Activated CD8-positive, alpha-beta memory T cell treated with anti-CD3 and anti-CD28 coated beads, Interleukin-2, amount 10 ng/mL, durations not matched to agents 7 days and 5 days (primary cell): ENCODE results near the gene BMERB1. TPM values are rescaled to one million over a fixed set of nuclear protein-coding genes. Genes with fewer than 3 reads are reported as not detected.

Source experiments
- ATAC-seq: fragments of 150-1000 bp; cut with Tn5 transposase; one replicate; pipeline ENCODE4 v1.10.0; 2021; ENCODE audit warnings: moderate library complexity
- CTCF ChIA-PET: fragments of 350-600 bp; sonication (Branson Sonifier 250); formaldehyde crosslinking; loops from one replicate; lab custom pipeline; 2021; ENCODE audit warnings: antibody characterized with exemption; lab: Charles Lee
- DNase-seq: peaks from one replicate; pipeline ENCODE4 v3.0.0-alpha.2; 2020
- H3K27ac Mint-ChIP-seq: one replicate; pipeline ENCODE4 v1.8.0; 2021; ENCODE audit warnings: mild to moderate bottlenecking, mixed read lengths
- H3K27me3 Mint-ChIP-seq: one replicate; pipeline ENCODE4 v1.8.0; 2021; ENCODE audit warnings: mixed read lengths
- H3K36me3 Mint-ChIP-seq: one replicate; pipeline ENCODE4 v1.8.0; 2021; ENCODE audit warnings: mild to moderate bottlenecking, mixed read lengths
- H3K4me1 Mint-ChIP-seq: one replicate; pipeline ENCODE4 v1.8.0; 2021; ENCODE audit warnings: mixed read lengths
- H3K4me3 Mint-ChIP-seq: one replicate; pipeline ENCODE4 v1.8.0; 2021; ENCODE audit warnings: mild to moderate bottlenecking, moderate library complexity, mixed read lengths
- H3K9me3 Mint-ChIP-seq: one replicate; pipeline ENCODE4 v1.8.0; 2022; ENCODE audit warnings: low read depth, mixed read lengths
- total RNA-seq, 2 experiments: library from RNA; stranded (reverse); gene quantifications; one replicate each; pipeline ENCODE4 v1.2.3, GENCODE V29; 2021

Gene BMERB1
- total RNA-seq, 2 experiments from 2014 or later = 4.5 to 11.9 TPM

- H3K27ac Mint-ChIP-seq = no peak overlapping the region
- no peaks in the 10 kb centered on the region for H3K9me3 Mint-ChIP-seq
- no peak for ATAC-seq
- no peaks in the 10 kb centered on the region for H3K4me1 Mint-ChIP-seq
- H3K4me3 Mint-ChIP-seq = no peak overlapping the region
- H3K36me3 Mint-ChIP-seq = no peaks in the 10 kb centered on the region
- DNase-seq = no peak
- CTCF ChIA-PET = no interaction called here
- peaks cover 2% of the 10 kb centered on the region for H3K27me3 Mint-ChIP-seq
Observed at GRCh38 chr16:15502041-15502725, 67.8 kb downstream of the BMERB1 start.

- ATAC-seq (no peak), DNase-seq (no peak)
- Mint-ChIP-seq H3K4me3 (no peak overlapping the region), H3K4me1 (peaks cover 19% of the 10 kb centered on the region), H3K9me3 (no peaks in the 10 kb centered on the region), H3K27me3 (peaks cover 10% of the 10 kb centered on the region), H3K27ac (no peak overlapping the region), H3K36me3 (no peaks in the 10 kb centered on the region)
- CTCF ChIA-PET = interaction anchor here (1.0 kb wide), 1 partner anchor 28 kb away, joined by 3 read pairs; no protein-coding TSS in a partner anchor
Observed at GRCh38 chr16:15506441-15506840, 72.1 kb downstream of the BMERB1 start.

GRCh38 chr16:15507301-15507958 is 73.0 kb downstream of the BMERB1 start:
- DNase-seq = no peak
- Mint-ChIP-seq H3K27ac (no peak overlapping the region), H3K4me3 (no peak overlapping the region), H3K9me3 (no peaks in the 10 kb centered on the region), H3K27me3 (peaks cover 10% of the 10 kb centered on the region), H3K4me1 (peaks cover 19% of the 10 kb centered on the region), H3K36me3 (no peaks in the 10 kb centered on the region)
- no peak for ATAC-seq
- CTCF ChIA-PET = no interaction called here

GRCh38 chr16:15507959-15508627 is 73.7 kb downstream of the BMERB1 start:
- CTCF ChIA-PET = no interaction called here

GRCh38 chr16:15509051-15509592 is 74.7 kb downstream of the BMERB1 start:
- Mint-ChIP-seq H3K4me3 (no peak overlapping the region), H3K9me3 (no peaks in the 10 kb centered on the region), H3K27ac (peak overlapping the region; percentile 76), H3K4me1 (peaks cover 19% of the 10 kb centered on the region), H3K27me3 (peaks cover 10% of the 10 kb centered on the region), H3K36me3 (no peaks in the 10 kb centered on the region)
- ATAC-seq (peak; percentile 79), DNase-seq (peak; percentile 53)
- CTCF ChIA-PET = interaction anchor here (1.0 to 1.7 kb wide), 3 partner anchors 72 to 134 kb away, joined by 3 to 6 read pairs (median 3); partner anchors contain the start of gene MARF1

More at GRCh38 chr16:15507959-15508627, 73.7 kb downstream of the BMERB1 start:
- Mint-ChIP-seq H3K4me1 (peaks cover 19% of the 10 kb centered on the region), H3K27me3 (peaks cover 10% of the 10 kb centered on the region), H3K27ac (no peak overlapping the region), H3K9me3 (no peaks in the 10 kb centered on the region), H3K36me3 (no peaks in the 10 kb centered on the region), H3K4me3 (no peak overlapping the region)
- ATAC-seq (no peak), DNase-seq (no peak)

- no peaks in the 10 kb centered on the region for H3K9me3 Mint-ChIP-seq
- peak overlapping the region; percentile 76 for H3K27ac Mint-ChIP-seq
- peaks cover 10% of the 10 kb centered on the region for H3K27me3 Mint-ChIP-seq
- no peaks in the 10 kb centered on the region for H3K36me3 Mint-ChIP-seq
- H3K4me3 Mint-ChIP-seq = no peak overlapping the region
- DNase-seq (peak; percentile 59), ATAC-seq (peak; percentile 58)
- peaks cover 19% of the 10 kb centered on the region for H3K4me1 Mint-ChIP-seq
- CTCF ChIA-PET = interaction anchor here (1.0 to 1.7 kb wide), 3 partner anchors 73 to 134 kb away, joined by 3 to 6 read pairs (median 3); partner anchors contain the start of gene MARF1
Observed at GRCh38 chr16:15509593-15510535, 75.5 kb downstream of the BMERB1 start.

GRCh38 chr16:15510992-15511391 is 76.6 kb downstream of the BMERB1 start:
- no peak overlapping the region for H3K27ac Mint-ChIP-seq
- no peak overlapping the region for H3K4me3 Mint-ChIP-seq
- peaks cover 19% of the 10 kb centered on the region for H3K4me1 Mint-ChIP-seq
- H3K36me3 Mint-ChIP-seq = no peaks in the 10 kb centered on the region
- H3K27me3 Mint-ChIP-seq = peaks cover 10% of the 10 kb centered on the region
- no peaks in the 10 kb centered on the region for H3K9me3 Mint-ChIP-seq
- CTCF ChIA-PET = no interaction called here
- DNase-seq (no peak), ATAC-seq (no peak)

- Mint-ChIP-seq H3K9me3 (no peaks in the 10 kb centered on the region), H3K4me3 (no peak overlapping the region), H3K4me1 (peaks cover 19% of the 10 kb centered on the region), H3K36me3 (no peaks in the 10 kb centered on the region), H3K27me3 (peaks cover 10% of the 10 kb centered on the region), H3K27ac (no peak overlapping the region)
- ATAC-seq (no peak), DNase-seq (no peak)
- CTCF ChIA-PET = interaction anchor here (0.7 kb wide), 1 partner anchor 44 kb away, joined by 3 read pairs; no protein-coding TSS in a partner anchor
Observed at GRCh38 chr16:15511759-15512487, 77.5 kb downstream of the BMERB1 start.

GRCh38 chr16:15513156-15513555 is 78.8 kb downstream of the BMERB1 start:
- no peaks in the 10 kb centered on the region for H3K9me3 Mint-ChIP-seq
- no peak overlapping the region for H3K27ac Mint-ChIP-seq
- no peaks in the 10 kb centered on the region for H3K27me3 Mint-ChIP-seq
- DNase-seq (no peak), ATAC-seq (no peak)
- H3K4me1 Mint-ChIP-seq = peaks cover 19% of the 10 kb centered on the region
- H3K4me3 Mint-ChIP-seq = no peak overlapping the region
- H3K36me3 Mint-ChIP-seq = no peaks in the 10 kb centered on the region
- CTCF ChIA-PET = no interaction called here

GRCh38 chr16:15515992-15516391 is 81.6 kb downstream of the BMERB1 start:
- no peaks in the 10 kb centered on the region for H3K27me3 Mint-ChIP-seq
- no peak overlapping the region for H3K27ac Mint-ChIP-seq
- no peak for DNase-seq
- no peaks in the 10 kb centered on the region for H3K36me3 Mint-ChIP-seq
- H3K9me3 Mint-ChIP-seq = no peaks in the 10 kb centered on the region
- peaks cover 3% of the 10 kb centered on the region for H3K4me1 Mint-ChIP-seq
- CTCF ChIA-PET = no interaction called here
- no peak for ATAC-seq
- H3K4me3 Mint-ChIP-seq = no peak overlapping the region

GRCh38 chr16:15516609-15517008 is 82.2 kb downstream of the BMERB1 start:
- Mint-ChIP-seq H3K4me3 (no peak overlapping the region), H3K4me1 (no peaks in the 10 kb centered on the region), H3K27ac (no peak overlapping the region), H3K9me3 (no peaks in the 10 kb centered on the region), H3K27me3 (no peaks in the 10 kb centered on the region), H3K36me3 (no peaks in the 10 kb centered on the region)
- ATAC-seq (no peak), DNase-seq (no peak)
- CTCF ChIA-PET = no interaction called here

- Mint-ChIP-seq H3K27ac (no peak overlapping the region), H3K36me3 (no peaks in the 10 kb centered on the region), H3K4me1 (no peaks in the 10 kb centered on the region), H3K4me3 (no peak overlapping the region), H3K9me3 (no peaks in the 10 kb centered on the region), H3K27me3 (no peaks in the 10 kb centered on the region)
- CTCF ChIA-PET = no interaction called here
- ATAC-seq (no peak), DNase-seq (no peak)
Observed at GRCh38 chr16:15517743-15518377, 83.5 kb downstream of the BMERB1 start.
